ENCODE data around the gene REEP1.

DNA sequence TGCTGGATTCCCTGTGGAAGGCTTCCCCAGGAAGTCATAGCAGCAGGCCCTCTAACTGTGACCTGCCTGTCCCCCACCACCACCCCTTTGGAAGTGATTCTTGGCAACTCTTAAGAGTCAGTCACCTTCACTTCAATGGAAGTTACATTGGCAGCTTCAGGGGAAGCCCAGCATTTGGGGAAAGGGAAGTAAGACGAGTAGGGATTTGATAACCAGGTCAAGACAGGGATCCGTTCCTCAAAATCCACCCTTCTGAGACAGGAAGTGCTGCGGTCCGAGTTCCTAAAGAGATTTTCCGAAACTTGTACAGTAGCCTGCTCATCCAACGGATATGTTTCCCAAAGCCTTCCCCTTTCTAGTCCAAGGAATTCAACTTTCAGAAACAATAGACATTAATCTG is 84.0 kb downstream of the REEP1 start:
- TF ChIP-seq CTCF (IDR thresholded peaks at IDR 0.05; ENCODE audit: low read length) = no peak
- TF ChIP-seq EZH2 (IDR thresholded peaks at IDR 0.05; ENCODE audit: borderline replicate concordance, low read length) = no peak
